ENCODE results near the gene PTPRN2. TPM values are rescaled to one million over a fixed set of nuclear protein-coding genes. Genes with fewer than 3 reads are reported as not detected.

Gene PTPRN2
- polyA plus RNA-seq, 1 donor, result 5.7 TPM

DNA sequence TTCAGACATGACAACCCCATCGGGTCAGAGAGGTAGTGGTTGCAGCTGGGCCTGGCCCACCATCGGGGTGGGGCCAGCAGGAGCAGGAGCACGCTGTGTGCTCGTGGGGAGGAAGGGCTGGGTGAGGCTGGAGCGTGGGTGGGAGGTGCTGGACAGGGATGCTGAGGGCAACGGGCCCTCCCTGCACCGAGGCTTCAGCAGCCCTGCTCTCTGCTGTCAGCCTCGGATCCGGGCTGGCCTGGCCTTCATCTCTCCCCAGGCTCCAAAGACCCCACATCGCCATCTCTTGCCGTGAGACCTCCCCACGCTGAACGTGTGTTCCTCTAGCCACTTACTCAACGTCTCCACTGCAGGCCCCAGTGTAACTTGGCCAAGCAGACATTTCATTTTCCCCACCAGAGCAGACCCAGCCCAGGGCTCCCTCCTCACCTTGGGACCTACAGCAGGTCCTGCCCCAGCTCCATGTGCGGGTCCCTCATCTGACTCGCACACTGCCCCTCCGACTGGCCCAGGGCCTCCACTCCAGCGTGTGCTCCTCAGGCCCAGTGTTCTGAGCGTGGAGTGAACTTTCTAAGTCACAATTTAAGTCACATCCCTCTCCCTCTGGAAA, 788.4 kb downstream of the PTPRN2 start:
- DNase-seq, result no peak

DNA sequence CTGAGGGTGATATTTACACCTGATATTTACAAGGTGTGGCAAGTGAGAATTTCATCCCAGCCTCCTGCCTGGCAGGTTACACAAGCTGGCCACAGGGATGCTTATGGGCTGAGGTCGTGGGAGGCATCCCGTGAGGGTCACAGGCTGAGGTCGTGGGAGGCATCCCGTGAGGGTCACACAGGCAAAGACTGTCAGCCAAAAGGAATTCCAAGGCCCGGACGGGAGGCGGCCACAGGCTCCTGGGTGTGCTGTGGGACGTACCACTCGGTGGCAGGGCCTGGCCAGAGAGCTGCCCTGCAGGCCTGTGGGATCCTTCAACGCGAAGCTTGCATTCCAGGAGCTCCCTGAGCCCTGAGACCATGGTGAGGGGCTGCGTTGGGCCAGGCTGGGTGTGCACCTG, 790.3 kb downstream of the PTPRN2 start:
- DNase-seq, result no peak

DNA sequence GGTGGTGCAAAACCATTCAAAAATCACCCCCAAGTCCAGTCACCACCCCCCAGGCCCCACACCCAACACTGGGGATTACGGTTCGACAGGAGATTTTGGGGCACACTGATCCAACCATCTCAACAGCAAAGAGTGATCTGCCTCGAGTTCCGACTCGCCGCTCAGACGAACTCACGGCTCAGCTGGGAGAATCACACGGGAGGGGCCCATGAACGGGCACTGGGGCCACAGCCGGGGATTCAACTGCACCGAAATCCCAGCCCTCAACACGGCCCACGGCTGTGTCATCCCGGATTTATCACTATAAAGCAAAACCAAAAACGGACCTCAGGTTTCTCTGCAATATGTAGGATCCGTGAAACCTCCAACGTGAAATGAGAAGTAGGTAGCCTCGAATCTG, 790.8 kb downstream of the PTPRN2 start:
- DNase-seq, result no peak

DNA sequence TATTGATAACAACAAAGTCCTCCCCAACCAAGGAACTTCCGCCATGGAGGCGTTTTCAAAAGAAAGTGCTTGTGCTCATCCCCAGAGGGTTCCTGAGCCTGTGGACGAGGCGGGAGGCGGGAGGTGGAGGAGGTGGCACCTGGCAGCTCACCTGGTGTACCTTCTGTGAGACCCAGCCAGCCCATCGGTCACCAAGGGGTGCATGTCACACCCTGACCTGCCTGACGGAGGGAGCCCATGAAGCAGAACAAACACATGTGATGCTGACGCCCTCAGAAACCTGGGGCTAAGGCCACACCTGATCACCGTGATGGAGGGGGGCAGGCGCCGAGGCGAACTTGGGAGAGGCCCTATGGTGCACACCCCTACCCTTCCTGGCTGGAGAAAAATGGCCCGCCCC, 792.0 kb downstream of the PTPRN2 start:
- no peak for DNase-seq

DNA sequence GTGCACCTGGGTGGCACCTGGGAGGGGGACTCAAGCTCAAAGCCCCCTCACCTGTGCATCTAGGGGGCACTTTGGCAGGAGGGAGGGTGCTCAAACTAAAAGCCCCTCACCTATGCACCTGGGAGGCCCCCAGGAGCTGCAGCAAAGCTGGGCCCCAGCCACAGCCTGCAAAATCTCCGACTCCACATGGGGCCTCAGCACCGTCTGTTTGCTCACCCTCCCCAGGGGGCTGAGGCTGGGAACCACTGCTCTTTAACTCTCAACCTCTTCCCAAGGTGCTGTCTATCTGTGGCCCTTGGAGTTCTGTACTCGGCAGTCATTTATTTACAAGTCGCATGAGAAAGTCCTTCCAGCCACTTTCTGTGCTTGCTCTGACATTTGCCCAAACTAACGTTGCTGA, 792.4 kb downstream of the PTPRN2 start:
- no peak for DNase-seq

DNA sequence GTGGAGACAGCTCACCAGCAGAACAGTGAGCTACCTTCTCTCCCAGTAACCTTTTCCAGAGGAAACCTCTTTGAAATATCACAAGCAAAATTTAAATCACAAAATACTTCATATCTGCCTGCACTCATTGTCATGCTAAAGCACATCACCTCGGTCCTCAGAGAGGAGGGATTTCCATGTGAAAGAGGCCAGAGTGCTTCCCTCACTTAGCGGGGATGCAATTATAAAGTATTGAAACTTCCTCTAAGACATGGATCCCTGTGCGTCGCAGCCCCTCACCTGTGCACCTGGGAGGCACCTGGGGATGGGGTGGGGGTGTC, 792.9 kb downstream of the PTPRN2 start:
- no peak for DNase-seq

DNA sequence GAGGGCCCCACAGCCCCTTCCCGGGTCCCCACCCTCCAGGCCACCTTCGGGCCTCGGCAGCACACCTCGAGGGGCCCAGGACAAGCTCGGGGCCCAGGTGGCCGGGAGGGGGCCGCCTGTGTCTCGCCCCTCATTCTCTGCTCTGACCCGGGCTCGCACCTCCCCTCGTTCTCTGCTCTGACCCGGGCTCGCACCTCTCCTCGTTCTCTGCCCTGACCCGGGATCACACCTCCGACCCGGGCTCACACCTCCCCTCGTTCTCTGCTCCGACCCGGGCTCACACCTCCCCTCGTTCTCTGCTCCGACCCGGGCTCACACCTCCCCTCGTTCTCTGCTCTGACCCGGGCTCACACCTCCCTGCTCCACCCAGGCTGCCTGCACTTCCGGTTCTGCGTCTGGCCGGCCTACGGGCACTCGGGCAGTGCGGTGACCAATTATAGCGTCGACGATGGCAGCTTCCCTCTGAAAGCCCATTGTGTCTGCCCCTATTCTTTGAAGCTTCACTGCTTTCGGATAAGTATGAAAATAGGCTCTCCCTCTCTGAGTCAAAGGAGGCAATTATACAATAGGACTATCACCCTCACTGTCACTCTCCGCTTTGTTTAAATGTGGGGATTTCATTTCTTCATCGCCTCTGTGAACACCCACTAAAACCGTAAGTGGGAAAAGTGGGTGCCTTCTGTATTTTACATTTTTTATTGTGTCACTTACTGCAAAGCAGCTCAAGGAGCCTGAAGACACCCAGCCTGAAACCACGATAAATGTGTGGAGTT, 793.5 kb downstream of the PTPRN2 start:
- DNase-seq, result no peak

DNA sequence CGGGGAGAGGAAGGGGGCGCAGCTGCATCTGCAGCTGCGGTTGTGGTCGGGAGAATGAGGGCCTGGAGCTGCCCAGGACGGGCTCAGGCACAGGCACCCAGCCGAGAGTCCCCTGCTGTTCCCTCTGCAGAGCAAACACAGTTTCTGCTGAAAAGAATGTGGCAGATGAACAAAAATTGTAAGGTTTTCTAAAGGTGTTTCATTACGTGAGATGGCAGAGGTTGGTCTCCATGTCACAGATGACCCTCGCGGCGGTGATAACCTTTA, 794.6 kb downstream of the PTPRN2 start:
- DNase-seq, result no peak

DNA sequence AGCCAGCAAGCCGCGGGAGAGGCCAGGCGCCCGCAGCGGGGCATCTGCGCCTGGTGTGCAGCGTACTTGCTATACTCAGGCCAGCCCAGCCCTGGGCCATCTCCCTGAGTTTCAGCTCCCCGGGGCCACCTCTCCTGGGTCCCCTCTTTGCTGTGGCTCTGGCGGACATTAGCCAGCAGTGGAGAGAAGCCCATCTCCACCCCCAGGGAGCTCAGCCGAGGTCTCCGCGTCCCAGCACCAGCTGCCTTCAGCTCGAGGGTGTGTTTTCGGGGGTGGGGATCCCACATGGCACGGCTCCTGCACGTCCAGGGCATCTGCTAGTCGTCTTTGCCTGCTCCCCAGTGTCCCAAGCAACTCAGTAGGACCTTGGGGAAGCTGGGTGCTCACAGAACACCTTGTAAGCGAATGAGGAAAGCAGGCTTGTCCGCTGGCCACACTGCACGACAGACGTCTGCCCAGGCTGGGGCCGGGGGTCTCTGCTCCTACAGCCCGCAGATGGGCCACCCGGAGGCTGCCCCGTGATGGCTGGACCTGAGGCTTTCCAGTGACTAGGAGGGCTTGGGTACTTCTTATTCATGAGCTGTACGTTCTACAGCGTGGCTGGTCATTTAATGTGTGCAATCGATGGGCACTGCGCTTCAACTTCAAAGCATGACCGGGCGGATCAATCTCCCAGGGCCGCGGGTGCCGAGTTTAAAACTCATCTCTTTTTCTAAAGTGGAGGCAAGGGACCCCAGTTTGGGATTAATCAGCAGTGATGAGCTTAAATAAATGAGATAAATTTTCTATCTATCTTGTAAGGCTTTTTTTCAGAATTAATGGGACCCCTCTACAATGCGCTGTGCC, 795.2 kb downstream of the PTPRN2 start:
- no peak for DNase-seq

DNA sequence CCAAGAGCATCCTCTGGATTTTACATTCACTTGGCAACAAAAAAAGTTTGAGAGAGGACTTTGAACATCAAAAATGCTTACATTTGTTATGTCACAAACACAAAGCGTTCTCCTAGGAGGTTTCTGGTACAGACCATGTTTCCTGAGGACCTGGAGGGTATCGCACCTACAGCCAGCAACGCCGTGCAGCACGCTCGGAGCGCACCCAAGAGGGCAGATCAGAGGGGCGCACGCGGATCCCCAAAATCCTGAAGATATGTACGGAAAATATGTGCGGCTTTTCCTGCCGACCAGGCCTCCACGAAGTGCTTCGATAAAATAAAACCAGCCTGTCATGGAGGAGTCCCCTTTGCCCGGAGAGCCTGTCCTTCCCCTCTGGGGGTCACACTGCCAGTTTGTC, 796.0 kb downstream of the PTPRN2 start:
- DNase-seq, result no peak

DNA sequence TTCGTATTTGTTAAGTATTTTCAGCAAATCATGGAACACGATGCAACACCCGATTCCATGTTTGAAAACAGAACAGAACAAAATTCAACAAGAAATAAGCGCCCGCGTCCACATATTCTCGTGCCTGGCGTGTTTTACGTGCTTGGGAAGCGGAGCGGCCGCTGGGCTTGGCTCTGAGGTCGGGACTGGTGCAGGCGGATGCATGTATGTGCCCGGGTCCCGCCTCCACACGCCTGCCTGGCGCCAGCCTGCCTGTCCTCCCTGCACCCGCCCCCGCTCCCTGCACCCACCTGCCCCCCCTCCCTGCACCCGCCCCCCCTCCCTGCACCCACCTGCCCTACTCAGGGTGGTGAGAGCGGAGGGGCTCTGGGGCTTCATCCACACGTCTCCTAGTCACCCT, 796.4 kb downstream of the PTPRN2 start:
- no peak for DNase-seq

DNA sequence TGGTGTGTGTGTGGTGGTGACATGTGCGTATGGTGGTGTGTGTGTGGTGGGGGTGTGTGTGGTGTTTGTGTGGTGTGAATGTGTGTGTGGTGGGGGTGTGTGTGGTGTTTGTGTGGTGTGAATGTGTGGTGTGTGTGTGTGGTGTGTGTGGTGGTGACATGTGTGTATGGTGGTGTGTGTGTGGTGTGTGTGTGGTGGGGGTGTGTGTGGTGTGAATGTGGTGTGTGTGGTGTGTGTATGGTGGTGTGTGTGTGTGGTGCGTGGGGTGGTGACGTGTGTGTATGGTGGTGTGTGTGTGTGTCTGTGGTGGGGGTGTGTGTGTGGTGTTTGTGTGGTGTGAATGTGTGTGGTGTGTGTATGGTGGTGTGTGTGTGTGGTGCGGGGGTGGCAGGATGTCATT, 797.7 kb downstream of the PTPRN2 start:
- no peak for DNase-seq

DNA sequence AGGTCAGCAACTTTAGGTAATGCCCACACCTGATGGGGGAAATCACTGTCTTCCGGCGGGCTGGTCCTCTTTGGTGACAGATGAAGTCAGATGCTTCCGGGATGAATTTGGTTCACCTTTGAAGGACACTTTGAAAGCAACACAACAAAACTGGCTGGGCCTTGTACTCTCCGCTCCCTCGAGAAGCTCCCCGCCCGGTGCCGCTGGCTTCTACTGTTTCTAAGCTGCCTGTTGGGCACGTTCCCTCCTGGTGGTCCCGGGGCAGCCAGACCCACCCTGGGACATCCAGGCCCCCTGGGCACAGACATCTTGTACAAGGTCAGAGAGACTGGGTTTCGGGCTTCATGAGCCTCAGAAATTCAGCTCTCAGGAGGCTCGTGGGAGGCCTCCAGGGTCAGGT, 798.5 kb downstream of the PTPRN2 start:
- DNase-seq, result no peak

DNA sequence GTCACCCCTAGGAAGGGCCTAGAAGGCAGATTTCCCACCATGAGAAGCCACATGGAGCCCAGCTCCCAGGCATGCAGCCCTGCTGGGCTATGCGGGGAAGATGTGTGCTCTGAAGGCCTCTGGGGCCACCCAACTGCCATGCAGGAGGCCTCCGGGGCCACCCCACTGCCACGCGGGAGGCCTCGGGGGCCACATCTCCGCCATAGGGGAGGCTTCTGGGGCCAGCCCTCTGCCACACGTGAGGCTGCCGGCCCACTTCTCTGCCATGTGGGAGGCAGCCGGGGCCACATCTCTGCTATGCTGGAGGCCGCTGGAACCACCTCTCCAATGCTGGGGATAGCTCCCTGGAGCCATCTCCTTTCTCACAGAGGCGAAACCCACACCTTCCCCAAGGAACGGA, 799.0 kb downstream of the PTPRN2 start:
- no peak for DNase-seq

DNA sequence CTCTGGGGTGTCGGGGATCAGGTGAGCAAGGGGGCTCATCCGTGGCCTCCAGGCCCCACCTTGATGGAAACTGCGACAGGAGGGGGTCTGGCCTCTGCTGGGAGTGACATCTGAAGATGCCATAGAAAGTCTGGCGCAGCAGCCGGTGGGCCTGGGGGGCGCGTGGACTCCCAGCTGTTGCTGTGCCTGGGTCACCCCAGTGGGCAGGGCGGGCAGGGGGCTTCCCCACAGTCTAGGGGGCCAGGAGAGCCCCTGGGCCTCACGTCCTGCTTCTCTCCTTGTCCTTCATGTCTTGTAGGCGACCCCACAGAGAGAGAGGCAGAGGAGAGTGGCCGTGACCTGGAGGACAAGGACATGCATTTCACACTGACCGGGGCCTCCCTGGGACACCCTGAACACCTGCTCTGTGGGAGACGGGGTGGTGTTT, 800.3 kb downstream of the PTPRN2 start:
- no peak for DNase-seq

DNA sequence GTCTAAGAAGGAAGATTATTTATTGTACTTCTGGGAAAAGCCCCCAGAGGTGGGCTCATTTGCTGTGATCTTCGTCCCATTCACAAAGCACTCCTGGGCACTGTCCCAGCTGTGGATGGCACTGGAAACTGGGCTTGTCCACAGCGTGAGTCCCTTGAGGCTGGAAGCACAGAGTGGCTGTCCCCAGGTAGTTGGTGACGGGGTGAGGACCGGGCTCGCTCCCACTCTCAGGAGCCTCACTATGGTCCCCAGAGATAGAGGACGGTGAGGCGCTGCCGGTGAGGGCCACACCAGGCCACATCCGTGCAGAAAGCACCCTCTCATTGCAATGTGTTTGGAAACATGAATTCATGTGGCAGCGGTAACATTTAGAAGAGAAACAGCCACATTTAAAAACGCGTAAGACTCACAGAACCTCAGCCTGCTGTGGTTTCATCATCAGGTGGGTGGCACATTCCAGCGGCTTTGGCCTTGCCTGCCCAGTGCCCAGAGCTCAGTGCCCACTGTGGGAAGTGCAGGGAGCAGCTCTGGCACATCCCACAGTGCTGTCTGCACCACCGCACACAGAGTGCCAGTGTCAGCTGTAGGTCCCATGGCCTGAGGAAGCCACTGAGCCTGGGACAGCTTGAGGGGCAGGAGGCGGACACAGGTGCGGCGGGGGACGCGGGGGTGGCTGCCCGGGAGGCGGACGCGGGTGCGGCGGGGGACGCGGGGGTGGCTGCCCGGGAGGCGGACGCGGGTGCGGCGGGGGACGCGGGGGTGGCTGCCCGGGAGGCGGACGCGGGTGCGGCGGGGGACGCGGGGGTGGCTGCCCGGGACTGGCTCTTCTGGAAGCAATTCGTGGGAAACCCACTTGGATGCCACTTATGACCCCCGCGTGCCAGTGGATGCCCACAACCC, 801.0 kb downstream of the PTPRN2 start:
- no peak for DNase-seq

DNA sequence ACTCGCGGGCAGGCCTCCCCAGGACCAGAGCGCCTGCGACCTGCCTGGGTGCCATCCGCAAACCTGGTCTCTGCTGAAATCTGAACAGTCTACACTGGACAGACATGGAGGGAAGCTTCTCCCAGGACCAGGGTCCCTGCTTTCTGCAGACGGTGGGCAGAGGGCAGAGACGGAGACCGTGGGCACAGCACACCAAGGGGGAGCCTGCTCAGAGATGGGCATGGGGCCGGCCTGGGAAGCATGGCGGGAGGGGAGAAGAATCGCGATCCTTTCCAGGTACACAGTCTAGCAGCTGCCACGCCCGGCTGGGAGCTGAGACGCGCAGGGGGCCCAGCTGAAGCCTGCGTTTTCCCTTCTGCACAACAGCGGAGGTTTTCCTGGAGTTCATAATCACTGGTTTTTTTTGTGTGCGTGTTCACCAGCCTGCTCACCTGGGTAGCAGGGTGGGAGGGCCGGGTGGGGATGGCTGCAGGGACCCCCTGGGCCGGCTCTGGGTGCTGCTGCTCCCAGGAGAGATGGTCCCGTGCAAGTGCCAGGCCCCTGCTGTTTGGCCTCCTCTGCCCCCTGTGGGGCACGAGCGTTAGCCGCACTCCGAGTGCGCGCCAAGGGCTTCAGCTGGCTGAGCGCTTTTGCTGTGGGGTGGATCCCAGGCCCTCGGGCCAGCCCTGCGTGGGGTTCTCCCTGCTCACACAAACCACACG, 802.0 kb downstream of the PTPRN2 start:
- DNase-seq, result no peak

DNA sequence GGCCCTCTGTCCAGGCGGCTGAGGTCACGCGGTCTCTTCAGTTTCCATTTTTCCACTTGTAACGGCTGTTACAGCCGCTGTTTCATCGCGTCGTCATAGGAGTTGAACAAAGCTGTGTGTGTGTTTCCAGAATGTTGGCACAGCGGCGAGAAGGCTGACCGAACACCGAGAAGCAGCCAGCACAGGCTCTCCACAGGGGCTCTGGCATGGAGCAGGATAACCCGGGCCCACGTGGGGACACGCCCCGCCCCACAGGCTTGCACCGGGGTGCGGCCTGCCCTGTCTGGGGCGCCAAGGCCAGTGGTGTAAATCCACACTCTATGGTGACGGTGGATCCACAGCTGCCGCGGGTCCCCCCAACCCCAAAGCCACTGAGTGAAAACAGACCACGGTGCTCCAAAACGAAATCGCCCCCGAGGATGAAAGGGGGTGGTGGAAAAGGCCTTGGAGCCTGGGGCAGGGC, 802.6 kb downstream of the PTPRN2 start:
- DNase-seq, result no peak

DNA sequence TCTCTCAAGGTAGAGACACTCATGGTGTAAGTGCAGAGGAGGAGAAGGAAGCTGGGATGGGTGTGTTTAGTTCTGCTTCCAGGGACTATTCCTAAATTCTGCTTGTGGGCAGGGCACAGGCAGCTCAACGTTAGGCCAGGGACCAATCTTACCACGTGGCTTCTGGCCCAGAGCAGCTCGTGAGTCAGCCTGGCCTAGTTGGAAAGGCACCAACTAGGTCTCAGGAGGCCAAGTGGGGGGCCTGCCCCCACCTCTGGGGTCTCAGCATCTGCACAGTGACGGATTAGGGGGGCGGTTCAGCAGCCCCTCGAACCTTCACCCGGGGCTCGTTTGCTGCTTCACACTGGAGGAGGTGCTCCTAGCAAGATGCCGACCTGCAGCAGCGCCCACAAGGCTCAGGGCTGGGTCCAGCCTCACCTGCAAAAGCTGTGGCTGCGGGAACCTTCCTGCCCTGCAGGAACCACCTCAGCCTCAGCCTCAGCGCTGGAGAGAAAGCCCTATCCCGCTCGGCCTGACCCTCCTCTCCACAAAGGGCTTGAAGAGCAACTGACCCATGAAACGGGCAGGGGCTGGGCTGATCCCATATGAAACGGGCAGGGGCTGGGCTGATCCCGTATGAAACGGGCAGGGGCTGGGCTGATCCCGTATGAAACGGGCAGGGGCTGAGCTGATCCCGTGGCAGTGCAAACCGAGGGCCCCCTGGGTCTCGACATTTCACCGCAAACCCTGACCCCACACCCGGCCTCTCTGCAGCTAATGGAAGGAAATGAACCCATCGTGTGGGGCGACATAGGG, 803.4 kb downstream of the PTPRN2 start:
- DNase-seq, result no peak

DNA sequence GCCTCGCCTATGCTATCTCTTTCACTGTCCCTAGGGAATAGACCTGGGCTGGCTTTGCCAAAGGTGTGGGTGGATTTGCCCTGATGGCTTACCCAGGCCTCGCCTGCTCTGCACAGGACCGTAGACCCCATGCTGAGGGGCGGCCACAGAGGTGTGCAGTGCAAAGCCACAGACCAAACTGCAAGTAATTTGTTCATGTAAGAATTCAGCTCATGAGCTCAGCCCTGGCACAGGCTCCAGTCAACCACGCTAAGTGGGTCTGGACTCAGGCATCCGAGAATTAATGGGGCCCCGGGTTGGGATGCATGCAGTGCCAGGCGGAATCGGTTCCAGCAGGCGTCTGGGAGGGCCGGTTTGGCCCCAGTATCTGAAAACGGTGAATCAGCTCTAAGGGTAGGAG, 805.6 kb downstream of the PTPRN2 start:
- DNase-seq, result no peak

DNA sequence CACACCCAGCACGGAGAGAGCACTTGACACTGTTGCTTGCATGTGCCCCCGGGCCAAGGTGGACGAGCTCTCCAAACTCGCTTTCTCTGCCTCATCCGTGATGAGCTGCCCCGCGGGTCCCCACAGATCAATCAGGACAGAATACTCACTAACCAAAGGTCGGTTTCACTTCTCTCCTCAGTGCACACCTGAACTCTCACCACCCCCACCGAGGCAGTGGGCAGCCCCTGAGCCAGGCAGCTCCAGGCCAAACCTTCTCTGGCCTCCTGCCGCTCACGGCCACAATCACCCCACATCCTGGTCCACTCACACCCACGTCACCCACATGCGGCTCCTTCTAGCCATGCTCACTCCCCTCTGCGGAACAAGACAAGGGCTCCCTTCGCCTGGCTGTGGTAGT, 806.9 kb downstream of the PTPRN2 start:
- no peak for DNase-seq

Measured in left kidney (tissue), 2 donors.